CD4-positive, CD25-positive, alpha-beta regulatory T cell (primary cell): ENCODE results near the gene KIF21B. TPM values are rescaled to one million over a fixed set of nuclear protein-coding genes. Genes with fewer than 3 reads are reported as not detected.

Experiments used
- ATAC-seq, 2 donors: fragments of 150-1000 bp; cut with Tn5 transposase; one replicate each; pipeline ENCODE4 v1.10.0; 2021; ENCODE audit warnings: low read depth in 2 of 2, moderate number of reproducible peaks in 2 of 2, moderate library complexity in 1 of 2
- DNase-seq, 3 donors: peaks; one replicate each; pipeline versions ENCODE4 v3.0.0 to v3.0.0-alpha.2; 2012 to 2022; ENCODE audit warnings: mixed read lengths in 1 of 3
- H3K27ac ChIP-seq: one replicate; pipeline ENCODE4 v1.7.0; 2013; ENCODE audit warnings: mild to moderate bottlenecking, low read length; ENCODE audit not compliant: insufficient read depth, poor library complexity, severe bottlenecking
- H3K27me3 ChIP-seq: one replicate; pipeline ENCODE4 v1.7.0; 2013; ENCODE audit warnings: low read length; ENCODE audit not compliant: control insufficient read depth, insufficient read depth
- H3K36me3 ChIP-seq: one replicate; pipeline ENCODE4 v1.7.0; 2013; ENCODE audit warnings: mild to moderate bottlenecking, low read length, moderate library complexity; ENCODE audit not compliant: control insufficient read depth, insufficient read depth
- H3K4me1 ChIP-seq: 2 replicates; pipeline ENCODE4 v1.7.0; 2013; ENCODE audit warnings: mild to moderate bottlenecking, low read length; ENCODE audit not compliant: insufficient read depth, control insufficient read depth, poor library complexity, severe bottlenecking
- H3K4me3 ChIP-seq: one replicate; pipeline ENCODE4 v1.7.0; 2013; ENCODE audit warnings: low read depth, mild to moderate bottlenecking, low read length, moderate library complexity
- H3K9me3 ChIP-seq, 2 experiments: 1 replicate in 1 of 2; 2 replicates in 1 of 2; pipeline ENCODE4 v1.7.0; 2013; ENCODE audit warnings: low read length in 2 of 2, mild to moderate bottlenecking in 1 of 2, moderate library complexity in 1 of 2; ENCODE audit not compliant: control insufficient read depth in 2 of 2
- H3K27ac Mint-ChIP-seq, 3 donors: one replicate each; pipeline ENCODE4 v1.8.0; 2020 to 2022; ENCODE audit warnings: mild to moderate bottlenecking in 3 of 3, mixed read lengths in 3 of 3, moderate library complexity in 2 of 3
- H3K27me3 Mint-ChIP-seq: one replicate; pipeline ENCODE4 v1.8.0; 2022; ENCODE audit warnings: mild to moderate bottlenecking, mixed read lengths
- H3K36me3 Mint-ChIP-seq: one replicate; pipeline ENCODE4 v1.8.0; 2020; ENCODE audit warnings: mixed read lengths
- H3K4me1 Mint-ChIP-seq, 4 donors: one replicate each; pipeline ENCODE4 v1.8.0; 2020 to 2022; ENCODE audit warnings: mixed read lengths in 4 of 4, mild to moderate bottlenecking in 1 of 4
- H3K4me3 Mint-ChIP-seq, 4 donors: one replicate each; pipeline ENCODE4 v1.8.0; 2020 to 2022; ENCODE audit warnings: mild to moderate bottlenecking in 4 of 4, mixed read lengths in 4 of 4, moderate library complexity in 3 of 4
- H3K9me3 Mint-ChIP-seq, 7 donors: one replicate each; pipeline ENCODE4 v1.8.0; 2020 to 2022; ENCODE audit warnings: mixed read lengths in 7 of 7, mild to moderate bottlenecking in 3 of 7, moderate library complexity in 2 of 7
- polyA plus RNA-seq, 4 donors: library from polyadenylated mRNA; unstranded; fragments of 300-500 nt; fragmentation: Illumina TruSeq; gene quantifications; one replicate each; pipeline ENCODE4 v1.2.3, GENCODE V29; 2021
- total RNA-seq: library from RNA; stranded (reverse); gene quantifications from one replicate; pipeline ENCODE4 v1.2.3, GENCODE V29; 2022

The KIF21B gene
- total and polyA plus RNA-seq, 5 donors from 2014 or later, result 2.3 to 96.9 (median 3.3) TPM

DNA sequence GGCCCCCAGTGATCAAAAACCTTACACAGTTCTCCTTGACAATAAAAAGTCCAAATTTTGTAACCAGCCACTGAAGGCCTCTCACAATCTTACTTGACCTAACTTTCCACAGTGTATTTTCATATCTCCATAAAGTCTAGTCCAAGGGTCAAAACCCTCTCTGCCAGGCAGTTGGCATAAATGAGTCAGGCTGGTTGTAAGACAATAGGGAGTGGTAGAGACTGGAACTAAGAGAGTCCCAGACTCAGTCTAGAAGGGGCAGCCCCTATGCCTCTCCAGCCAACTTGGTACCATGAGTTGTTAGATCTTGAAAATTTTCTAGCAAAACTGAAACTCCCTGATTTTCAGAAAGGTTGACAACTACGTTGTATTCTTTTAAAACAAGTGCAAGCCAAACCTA lies 21.0 kb downstream of the KIF21B start:
- peaks cover 87% of the 10 kb centered on the region for H3K36me3 ChIP-seq
- Mint-ChIP-seq H3K36me3 (peaks cover 47% of the 10 kb centered on the region), H3K9me3 (no peaks in the 10 kb centered on the region), H3K4me1 (peaks cover 0 to 5% (median 0%) of the 10 kb centered on the region in 4 donors), H3K27ac (peak overlapping the region in 2 of 3 donors; percentile 17 to 39), H3K27me3 (no peaks in the 10 kb centered on the region), H3K4me3 (no peak overlapping the region)
- no peak overlapping the region for H3K27ac ChIP-seq
- no peaks in the 10 kb centered on the region for H3K27me3 ChIP-seq
- no peak for DNase-seq
- no peaks in the 10 kb centered on the region for H3K9me3 ChIP-seq
- no peak for ATAC-seq
- H3K4me1 ChIP-seq, result peaks cover under 1% of the 10 kb centered on the region
- no peak overlapping the region for H3K4me3 ChIP-seq

DNA sequence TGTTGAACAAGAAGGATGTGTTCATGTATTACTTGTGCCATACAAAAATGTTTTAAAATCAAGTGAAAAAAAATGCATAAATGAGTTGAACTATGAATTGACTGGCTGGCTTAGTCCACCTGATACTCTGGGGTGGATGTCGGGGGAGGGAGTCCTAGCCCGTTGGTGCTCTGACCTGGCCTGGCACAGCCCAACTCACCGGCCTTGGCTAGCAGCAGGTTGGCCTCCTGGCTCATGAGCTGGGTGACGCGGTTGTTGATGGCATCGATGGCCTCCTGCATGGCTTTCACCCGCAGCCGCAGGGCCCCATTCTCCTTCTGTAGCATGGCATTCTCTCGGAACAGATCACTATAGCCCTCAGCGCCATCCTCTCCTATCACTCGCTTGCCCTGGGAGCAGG lies 21.6 kb downstream of the KIF21B start:
- H3K36me3 Mint-ChIP-seq, result peaks cover 50% of the 10 kb centered on the region
- no peaks in the 10 kb centered on the region for H3K27me3 Mint-ChIP-seq
- Histone ChIP-seq H3K36me3 (peaks cover 90% of the 10 kb centered on the region), H3K27ac (no peak overlapping the region), H3K4me3 (no peak overlapping the region), H3K9me3 (no peaks in the 10 kb centered on the region), H3K4me1 (no peaks in the 10 kb centered on the region), H3K27me3 (no peaks in the 10 kb centered on the region)
- ATAC-seq, result no peak
- peaks cover 0 to 5% (median under 1%) of the 10 kb centered on the region in 4 donors for H3K4me1 Mint-ChIP-seq
- no peak for DNase-seq
- H3K4me3 Mint-ChIP-seq, result no peak overlapping the region
- peak overlapping the region; percentile 2 to 39 (median 38) for H3K27ac Mint-ChIP-seq
- H3K9me3 Mint-ChIP-seq, result no peaks in the 10 kb centered on the region

DNA sequence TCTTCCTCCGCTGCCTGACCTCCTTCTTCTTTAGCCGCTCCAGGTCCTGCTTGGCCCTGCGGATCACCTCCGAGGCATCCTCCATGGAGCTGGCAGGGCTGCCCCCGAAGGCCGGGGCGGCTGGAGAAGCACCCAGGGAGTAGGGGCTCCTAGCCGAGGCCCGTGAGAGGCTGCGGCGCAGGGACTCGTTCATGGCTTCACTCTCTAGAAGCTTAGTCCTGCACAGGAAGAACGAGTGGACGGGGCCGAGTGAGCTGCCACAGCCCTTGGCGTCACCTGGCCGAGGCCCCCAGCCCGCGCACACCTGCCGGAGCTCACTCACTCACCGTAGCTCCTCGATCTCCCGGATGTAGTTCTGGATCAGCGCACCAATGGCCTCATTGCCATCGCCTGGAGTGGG lies 23.1 kb downstream of the KIF21B start:
- no peaks in the 10 kb centered on the region for H3K9me3 Mint-ChIP-seq
- Histone ChIP-seq H3K36me3 (peaks cover 93% of the 10 kb centered on the region), H3K9me3 (no peaks in the 10 kb centered on the region), H3K27me3 (no peaks in the 10 kb centered on the region), H3K4me1 (no peaks in the 10 kb centered on the region), H3K27ac (no peak overlapping the region), H3K4me3 (no peak overlapping the region)
- H3K27ac Mint-ChIP-seq, result no peak overlapping the region
- H3K36me3 Mint-ChIP-seq, result peaks cover 59% of the 10 kb centered on the region
- ATAC-seq (no peak), DNase-seq (no peak)
- H3K4me1 Mint-ChIP-seq, result peaks cover 0 to 5% (median under 1%) of the 10 kb centered on the region in 4 donors
- no peaks in the 10 kb centered on the region for H3K27me3 Mint-ChIP-seq
- H3K4me3 Mint-ChIP-seq, result no peak overlapping the region

DNA sequence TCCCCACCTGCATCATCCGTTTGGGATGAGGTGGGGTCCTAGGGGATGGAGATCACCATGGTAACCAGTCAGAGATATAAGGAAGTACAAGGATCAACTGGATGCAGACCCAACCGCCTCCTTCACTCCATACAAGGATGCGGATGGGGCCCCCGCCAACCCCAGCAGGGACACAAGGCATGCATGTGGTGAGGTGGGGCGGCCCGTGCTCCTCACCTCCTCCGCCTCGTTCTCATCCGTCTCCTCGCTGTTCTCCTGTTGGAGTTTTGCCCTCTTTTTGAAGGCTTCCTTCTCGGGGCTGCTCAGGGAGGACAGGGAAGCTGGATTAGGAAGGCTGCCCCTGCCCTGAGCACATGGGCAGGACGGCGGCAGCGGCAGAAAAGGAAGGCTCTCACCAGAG lies 23.8 kb downstream of the KIF21B start:
- Histone ChIP-seq H3K36me3 (peaks cover 92% of the 10 kb centered on the region), H3K4me3 (no peak overlapping the region), H3K4me1 (no peaks in the 10 kb centered on the region), H3K9me3 (no peaks in the 10 kb centered on the region), H3K27me3 (no peaks in the 10 kb centered on the region), H3K27ac (no peak overlapping the region)
- no peak overlapping the region for H3K27ac Mint-ChIP-seq
- no peaks in the 10 kb centered on the region for H3K9me3 Mint-ChIP-seq
- H3K27me3 Mint-ChIP-seq, result no peaks in the 10 kb centered on the region
- H3K4me3 Mint-ChIP-seq, result no peak overlapping the region
- ATAC-seq (no peak), DNase-seq (no peak)
- peaks cover 0 to 5% (median under 1%) of the 10 kb centered on the region in 4 donors for H3K4me1 Mint-ChIP-seq
- peaks cover 55% of the 10 kb centered on the region for H3K36me3 Mint-ChIP-seq

DNA sequence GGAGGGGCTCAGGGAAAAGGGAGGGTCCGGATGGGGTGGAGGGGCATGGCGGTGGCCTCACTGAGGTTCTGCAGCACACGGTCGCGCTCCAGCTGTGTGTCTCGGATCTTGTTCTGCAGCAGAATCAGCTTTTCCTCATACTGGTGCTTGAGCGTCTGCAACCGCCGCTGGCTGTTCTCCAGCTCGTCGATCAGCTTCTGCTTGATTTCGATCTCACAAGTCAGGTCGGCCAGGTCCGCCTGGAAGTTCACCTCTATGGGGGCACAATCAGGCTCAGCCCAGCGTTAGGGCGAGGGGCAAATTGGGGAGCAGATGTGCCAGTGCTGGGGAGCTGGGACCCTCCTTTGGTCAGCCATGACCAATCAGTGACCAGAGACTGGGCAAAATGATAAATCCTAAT lies 25.2 kb downstream of the KIF21B start:
- no peak for DNase-seq
- Histone ChIP-seq H3K27ac (no peak overlapping the region), H3K4me3 (no peak overlapping the region), H3K27me3 (no peaks in the 10 kb centered on the region), H3K4me1 (no peaks in the 10 kb centered on the region), H3K36me3 (peaks cover 90% of the 10 kb centered on the region), H3K9me3 (no peaks in the 10 kb centered on the region)
- Mint-ChIP-seq H3K4me1 (peaks cover 0 to 5% (median under 1%) of the 10 kb centered on the region in 4 donors), H3K27me3 (no peaks in the 10 kb centered on the region), H3K4me3 (no peak overlapping the region), H3K9me3 (no peaks in the 10 kb centered on the region), H3K36me3 (peaks cover 47% of the 10 kb centered on the region), H3K27ac (no peak overlapping the region)
- ATAC-seq, result no peak

DNA sequence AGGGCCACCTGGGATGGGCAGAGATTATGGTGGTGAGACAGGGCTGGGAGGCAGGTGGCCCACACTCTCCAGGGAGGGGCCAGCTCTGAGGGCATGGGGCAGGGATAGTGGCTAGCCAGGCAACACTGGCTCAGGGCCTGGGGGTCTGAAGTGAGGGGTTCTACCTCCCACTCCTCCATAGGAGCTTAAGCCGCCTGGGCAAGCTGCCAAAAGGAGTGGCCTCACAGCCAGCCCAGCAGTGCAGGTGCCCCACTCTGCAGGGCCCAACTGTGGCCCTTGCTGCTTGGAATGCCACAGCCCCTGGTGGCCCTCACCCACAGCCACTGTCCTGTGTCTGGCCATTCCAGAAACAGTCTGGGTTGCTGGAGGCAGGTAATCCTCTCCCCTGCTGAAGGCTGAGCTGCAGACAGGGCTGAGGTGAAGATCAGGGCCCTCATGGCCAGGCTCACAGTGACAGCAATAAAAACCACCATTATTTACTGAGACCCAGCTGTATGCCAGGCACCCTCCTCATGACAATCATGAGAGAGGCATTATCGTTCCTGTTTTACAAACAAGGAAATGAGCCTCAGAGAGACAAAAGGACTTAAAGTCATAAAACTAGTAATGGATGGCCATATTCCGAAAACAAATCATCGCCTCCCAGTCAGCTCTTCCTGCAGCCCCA lies 31.0 kb downstream of the KIF21B start:
- Mint-ChIP-seq H3K36me3 (peaks cover 22% of the 10 kb centered on the region), H3K9me3 (no peaks in the 10 kb centered on the region), H3K27ac (no peak overlapping the region)

DNA sequence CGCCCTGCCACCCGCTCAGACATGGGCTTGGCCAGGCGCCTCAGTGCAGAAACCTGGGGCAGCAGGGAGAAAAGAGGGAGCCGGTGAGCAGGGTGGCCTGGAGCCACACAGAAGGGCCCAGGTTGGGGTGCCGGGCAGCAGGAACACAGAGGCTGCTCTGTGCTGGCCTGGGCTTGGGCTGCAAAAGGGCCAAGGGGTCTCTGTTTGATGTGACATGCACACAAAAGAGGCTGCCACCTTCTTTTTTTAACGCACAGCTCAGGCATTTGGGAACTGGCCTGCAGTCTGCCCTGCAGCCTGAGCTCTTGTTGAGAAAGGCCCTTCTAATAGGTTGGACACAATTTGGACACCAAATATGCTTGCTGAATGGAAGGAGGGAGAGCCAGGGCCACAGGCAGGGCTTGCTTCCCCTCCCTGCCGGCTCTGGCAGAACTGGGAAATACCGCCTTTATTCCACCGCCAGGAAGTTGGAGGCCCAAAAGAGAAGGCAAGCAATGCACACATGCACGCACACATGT lies 32.4 kb downstream of the KIF21B start:
- peak overlapping the region in 1 of 3 donors; percentile 17 for H3K27ac Mint-ChIP-seq
- no peak for DNase-seq
- H3K36me3 Mint-ChIP-seq, result peaks cover 16% of the 10 kb centered on the region
- Histone ChIP-seq H3K4me1 (no peaks in the 10 kb centered on the region), H3K27me3 (no peaks in the 10 kb centered on the region), H3K27ac (no peak overlapping the region), H3K4me3 (no peak overlapping the region), H3K36me3 (peaks cover 96% of the 10 kb centered on the region), H3K9me3 (no peaks in the 10 kb centered on the region)
- no peak overlapping the region for H3K4me3 Mint-ChIP-seq
- no peaks in the 10 kb centered on the region for H3K4me1 Mint-ChIP-seq
- ATAC-seq, result no peak
- no peaks in the 10 kb centered on the region for H3K27me3 Mint-ChIP-seq
- H3K9me3 Mint-ChIP-seq, result no peaks in the 10 kb centered on the region

More for the DNA sequence above, 31.0 kb downstream of the KIF21B start:
- Histone ChIP-seq H3K36me3 (peaks cover 95% of the 10 kb centered on the region), H3K27me3 (no peaks in the 10 kb centered on the region), H3K9me3 (no peaks in the 10 kb centered on the region), H3K4me1 (no peaks in the 10 kb centered on the region), H3K27ac (no peak overlapping the region), H3K4me3 (no peak overlapping the region)
- ATAC-seq (no peak), DNase-seq (no peak)
- Mint-ChIP-seq H3K4me3 (no peak overlapping the region), H3K27me3 (no peaks in the 10 kb centered on the region), H3K4me1 (peaks cover 0 to 1% (median 0%) of the 10 kb centered on the region in 4 donors)

DNA sequence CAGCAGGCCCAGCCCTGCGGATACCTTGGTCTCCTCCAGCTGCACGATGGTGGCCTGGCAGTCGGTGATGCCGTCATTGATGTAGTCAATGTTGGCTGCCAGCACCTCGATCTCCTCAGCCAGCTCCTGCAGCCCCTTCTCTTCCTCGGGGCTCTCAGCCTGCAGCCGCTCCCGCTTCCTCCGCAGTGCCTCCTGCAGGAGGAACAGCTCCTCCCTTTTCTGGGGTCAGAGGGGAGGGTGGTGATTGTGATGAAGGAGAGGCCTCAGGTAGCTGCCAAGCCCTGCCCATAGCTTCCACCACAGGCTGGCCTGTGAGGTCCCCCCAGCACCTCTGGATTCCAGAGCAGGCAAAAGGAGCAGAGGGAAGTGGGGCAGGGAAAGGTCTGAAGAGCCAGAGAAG lies 33.4 kb downstream of the KIF21B start:
- Histone ChIP-seq H3K9me3 (no peaks in the 10 kb centered on the region), H3K27ac (no peak overlapping the region), H3K4me1 (no peaks in the 10 kb centered on the region), H3K27me3 (no peaks in the 10 kb centered on the region), H3K4me3 (no peak overlapping the region), H3K36me3 (peaks cover 91% of the 10 kb centered on the region)
- H3K4me1 Mint-ChIP-seq, result no peaks in the 10 kb centered on the region
- H3K4me3 Mint-ChIP-seq, result no peak overlapping the region
- ATAC-seq, result no peak
- H3K36me3 Mint-ChIP-seq, result peaks cover 13% of the 10 kb centered on the region
- no peak overlapping the region for H3K27ac Mint-ChIP-seq
- H3K9me3 Mint-ChIP-seq, result no peaks in the 10 kb centered on the region
- no peaks in the 10 kb centered on the region for H3K27me3 Mint-ChIP-seq
- no peak for DNase-seq
